Fibroblast of the conjunctiva (primary cell): Measurements from ENCODE around the gene FNDC3B.

Experiments used
- DNase-seq: peaks from one replicate; pipeline ENCODE4 v3.0.0-alpha.2; 2010; ENCODE audit warnings: low read depth

FNDC3B gene

GRCh38 chr3:172371544-172371943, 332.2 kb downstream of the FNDC3B start:
- DNase-seq: no peak

- no peak for DNase-seq
Measured at GRCh38 chr3:172372895-172373294, 333.5 kb downstream of the FNDC3B start.

GRCh38 chr3:172373912-172374311, 334.5 kb downstream of the FNDC3B start:
- DNase-seq: no peak

DNA sequence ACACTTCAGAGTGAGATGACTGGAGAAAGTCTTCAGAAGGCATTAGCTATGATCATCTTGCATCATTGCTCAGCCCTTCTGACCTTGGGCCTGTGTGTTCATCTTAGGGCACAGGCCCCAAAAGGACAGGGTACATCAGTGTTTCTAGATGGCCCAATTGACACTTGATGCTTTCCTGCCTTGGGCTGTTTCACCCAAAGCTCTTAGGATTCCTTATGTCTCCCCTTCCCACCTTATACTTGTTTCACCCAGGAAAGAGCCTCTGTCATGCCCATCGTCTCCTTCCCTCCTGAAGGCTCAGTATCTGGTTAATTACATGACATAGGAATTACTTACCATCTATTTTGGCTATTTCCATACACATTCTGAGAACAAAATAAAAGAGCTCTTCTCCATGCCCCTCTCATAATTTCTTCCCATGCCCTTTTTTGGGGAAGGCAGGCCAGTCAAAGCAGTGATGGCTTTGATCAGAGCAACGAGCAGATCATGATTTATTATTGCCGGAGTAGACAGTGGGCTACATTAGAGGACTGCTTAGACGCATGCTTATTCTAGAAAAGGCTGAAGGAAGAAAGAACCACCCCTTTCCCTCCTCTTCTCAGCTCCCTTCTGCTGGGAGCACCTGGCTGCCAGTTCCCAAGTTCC, 335.9 kb downstream of the FNDC3B start:
- no peak for DNase-seq

- no peak for DNase-seq
Measured at GRCh38 chr3:172376402-172376801, 337.0 kb downstream of the FNDC3B start.

- DNase-seq: no peak
Measured at GRCh38 chr3:172376881-172377280, 337.5 kb downstream of the FNDC3B start.

DNA sequence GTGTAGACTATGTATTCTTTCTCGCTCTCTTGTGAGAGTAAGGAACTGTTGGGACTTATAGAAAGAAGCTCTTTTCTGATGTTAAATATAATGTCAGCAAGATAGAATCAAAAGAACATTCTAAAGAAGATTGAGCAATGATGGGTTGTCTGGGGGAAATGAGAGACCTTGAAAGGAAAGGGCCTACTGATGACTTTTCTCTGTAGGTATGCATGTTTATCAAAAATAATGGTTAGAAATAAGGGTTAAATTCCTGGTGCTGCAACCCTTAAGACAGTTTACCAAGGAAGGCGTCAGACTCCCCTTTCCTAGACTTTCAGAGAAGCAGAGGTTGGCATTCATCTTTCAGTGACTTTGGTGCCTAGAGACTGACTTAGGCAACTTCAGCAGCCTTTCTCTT, 339.1 kb downstream of the FNDC3B start:
- no peak for DNase-seq

DNA sequence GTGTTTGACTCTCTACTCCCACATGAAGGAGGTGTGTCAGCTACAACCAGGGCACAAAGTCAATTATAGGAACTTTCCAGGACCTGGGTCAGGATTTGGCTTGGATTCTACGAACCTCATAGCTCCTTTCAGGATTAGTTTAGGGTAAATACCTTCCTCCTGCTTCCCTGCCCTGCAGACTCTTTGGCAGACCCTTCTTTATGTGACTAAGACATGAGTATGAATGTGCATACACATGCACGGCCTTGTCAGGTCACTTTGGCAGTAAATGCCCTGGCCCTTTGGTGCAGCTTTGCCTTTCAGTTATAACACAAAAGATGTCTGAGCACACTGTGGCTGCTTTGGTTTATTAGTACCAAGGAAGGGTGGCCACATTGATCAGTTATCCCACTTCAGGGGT, 340.0 kb downstream of the FNDC3B start:
- DNase-seq: no peak

DNA sequence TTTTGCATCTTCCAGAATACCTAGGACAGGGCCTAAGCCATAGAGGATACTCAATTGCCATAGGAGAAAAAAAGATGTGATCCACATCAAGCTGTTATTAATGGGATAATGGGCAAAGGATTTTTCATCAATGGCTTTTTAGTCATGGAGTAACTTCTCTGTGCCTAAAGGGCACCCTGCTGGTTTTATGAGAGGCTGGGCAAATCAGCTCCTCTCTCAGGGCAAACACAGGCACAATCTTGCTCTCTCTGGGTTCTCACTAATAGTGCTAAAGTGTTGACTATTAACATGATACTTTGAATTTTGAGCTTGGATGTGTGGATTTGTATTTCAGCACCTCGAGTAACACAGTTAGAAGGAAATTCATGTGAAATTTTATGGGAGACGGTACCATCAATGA, 341.3 kb downstream of the FNDC3B start:
- no peak for DNase-seq

DNA sequence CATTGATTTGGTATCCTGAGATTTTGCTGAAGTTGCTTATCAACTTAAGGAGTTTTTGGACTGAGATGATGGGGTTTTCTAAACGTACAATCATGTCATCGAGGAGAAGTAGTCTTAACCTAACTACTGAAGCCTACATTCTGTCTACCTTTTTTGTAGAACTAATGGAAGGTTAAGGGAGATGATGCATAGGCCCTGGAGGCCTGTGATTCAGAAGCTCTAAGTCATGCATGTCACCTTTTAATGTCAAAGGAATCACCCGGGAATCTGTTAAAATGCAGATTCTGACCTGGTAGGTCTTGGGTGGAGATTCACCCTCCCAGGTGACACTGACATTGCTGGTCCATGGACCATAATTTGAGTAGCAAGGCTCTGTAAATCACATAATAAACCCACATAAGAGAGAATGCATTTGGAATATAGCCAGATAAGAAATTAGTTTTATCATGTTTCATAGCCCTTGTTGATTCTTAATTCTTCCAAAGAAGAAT, 344.0 kb downstream of the FNDC3B start:
- no peak for DNase-seq

- DNase-seq: no peak
Measured at GRCh38 chr3:172384836-172385235, 345.5 kb downstream of the FNDC3B start.

DNA sequence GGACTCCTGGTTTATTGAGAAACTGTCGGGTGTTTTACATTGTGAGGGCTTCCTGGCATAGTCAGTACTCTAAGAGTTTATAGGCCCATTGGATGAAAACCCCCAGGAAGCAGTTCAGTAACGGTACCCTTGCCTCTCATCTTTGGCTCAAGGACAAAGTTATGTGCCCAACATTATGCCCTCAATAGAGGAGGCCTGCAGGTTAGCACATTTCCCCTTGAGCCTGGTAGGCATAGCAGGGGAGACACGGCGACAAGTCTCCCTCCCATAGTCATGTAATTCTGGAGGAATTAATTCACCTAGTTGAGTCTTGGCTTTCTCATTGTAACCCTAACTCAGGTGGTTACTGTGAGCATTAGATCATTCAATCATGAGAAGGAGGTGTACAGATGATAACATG, 348.4 kb downstream of the FNDC3B start:
- no peak for DNase-seq

DNA sequence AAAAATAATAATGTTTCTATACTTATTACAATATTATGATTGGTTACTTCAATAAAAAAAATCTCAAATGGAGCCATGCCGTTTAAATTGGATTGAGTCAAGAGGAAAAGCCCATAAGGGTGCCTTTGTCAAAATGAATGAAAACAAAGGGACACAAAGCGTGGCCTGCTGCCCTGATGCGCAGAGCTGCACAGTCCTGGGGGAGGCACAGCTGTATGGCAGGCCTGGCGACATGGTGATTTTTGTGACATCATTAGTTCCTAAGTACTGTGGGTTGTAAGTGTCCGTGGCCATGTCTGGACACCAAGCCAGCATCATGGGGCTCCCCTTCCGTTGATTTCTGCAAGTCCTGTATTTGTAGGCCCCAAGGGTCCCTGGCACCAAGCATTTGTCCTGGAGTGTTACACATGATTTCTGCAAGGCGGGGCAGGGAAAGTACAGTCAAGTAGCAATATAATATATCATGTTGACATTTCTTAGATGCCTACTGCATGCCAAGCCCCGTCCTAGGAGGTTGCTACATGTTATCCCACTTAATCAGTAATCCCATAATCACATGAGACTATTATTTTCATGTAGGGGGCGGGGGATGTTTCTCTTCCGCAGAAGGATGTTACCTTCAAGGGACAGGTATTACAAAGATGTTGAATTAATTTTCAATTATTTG, 349.2 kb downstream of the FNDC3B start:
- no peak for DNase-seq

DNA sequence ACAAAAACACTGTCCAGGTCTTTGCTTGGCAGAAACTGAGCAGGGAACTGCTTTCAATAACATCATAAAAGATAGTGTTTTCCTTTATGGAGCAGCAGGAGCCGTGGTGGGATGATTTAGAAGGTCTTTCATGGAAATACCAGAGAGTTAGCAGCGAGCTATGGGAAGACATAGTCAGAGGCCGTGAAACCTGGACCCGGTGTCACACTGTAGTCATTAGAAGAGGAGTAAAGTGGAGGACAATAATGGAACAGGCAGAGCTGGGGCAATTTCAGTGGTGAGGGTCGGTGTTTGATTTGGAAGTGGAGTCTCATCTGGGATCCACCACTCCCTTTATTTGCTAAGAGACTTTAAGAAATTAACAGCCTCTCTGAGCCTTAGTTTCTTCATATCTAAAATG, 351.4 kb downstream of the FNDC3B start:
- DNase-seq: no peak

DNA sequence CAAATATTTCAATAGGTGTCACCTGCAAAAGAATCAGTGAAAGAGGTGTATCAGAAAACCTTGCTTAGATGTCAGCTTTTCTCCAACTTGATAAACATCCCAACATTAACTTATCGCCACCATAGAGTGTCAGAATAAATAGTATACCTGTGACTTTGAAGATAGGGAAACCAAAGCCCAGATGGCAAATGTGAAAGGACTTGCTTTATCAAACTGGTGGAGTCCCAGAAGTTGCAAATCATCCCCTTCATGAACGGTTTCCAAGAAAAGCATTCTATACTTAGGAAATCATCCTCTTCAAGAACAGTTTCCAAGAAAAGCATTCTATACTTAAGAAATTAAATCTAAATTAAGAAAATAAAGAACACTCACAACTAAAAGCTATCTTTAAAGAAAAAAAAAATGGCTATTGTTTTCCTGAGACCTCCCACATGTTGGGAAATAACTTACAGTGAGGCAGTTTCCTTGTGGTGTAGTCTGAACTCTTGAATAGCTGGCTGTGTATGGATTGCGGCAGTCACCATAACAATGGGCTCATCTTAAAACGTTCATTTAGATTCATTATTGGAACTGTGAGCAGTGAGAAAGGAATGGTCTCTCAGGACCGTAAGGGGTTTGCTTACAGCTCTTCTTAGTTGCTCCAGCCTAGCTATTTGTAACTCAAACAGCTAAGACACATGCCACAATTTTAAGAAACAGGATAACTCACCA, 352.4 kb downstream of the FNDC3B start:
- peak; percentile 38 for DNase-seq

DNA sequence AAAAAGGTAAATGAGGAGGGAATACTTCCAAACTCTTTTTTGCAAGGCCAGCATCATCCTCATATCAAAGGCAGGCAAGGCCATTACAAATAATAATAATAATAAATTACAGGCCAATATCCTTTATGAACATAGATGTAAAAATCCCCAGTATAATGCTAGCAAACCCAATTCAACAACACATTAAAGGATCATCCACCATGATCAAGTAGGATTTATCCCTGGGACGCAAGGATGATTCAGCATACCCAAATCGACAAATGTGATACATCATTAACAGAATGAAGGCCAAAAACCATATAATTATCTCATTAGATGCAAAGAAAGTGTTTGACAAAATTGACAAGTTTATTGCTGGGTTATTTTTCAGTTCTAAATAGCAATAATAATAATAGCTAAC, 355.3 kb downstream of the FNDC3B start:
- DNase-seq: no peak

DNA sequence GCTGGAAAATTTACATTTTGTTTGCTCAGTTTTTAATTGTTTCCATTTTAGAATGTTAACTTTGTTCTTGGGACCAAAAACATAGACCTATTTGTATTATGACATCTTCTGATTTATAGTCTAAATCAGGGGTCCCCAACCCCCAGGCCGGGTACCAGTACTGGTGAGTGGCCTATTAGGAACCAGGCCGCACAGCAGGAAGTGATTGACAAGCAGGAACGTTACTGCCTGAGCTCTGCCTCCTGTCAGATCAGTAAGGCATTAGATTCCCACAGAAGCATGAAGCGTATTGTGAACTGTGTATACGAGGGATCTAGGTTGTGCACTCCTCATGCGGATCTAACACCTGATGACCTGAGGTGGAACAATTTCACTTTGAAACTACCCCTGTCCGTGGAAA, 357.0 kb downstream of the FNDC3B start:
- DNase-seq: no peak

- peak; percentile 22 for DNase-seq
Measured at GRCh38 chr3:172397716-172398405, 358.5 kb downstream of the FNDC3B start.

GRCh38 chr3:172398484-172398883, 359.1 kb downstream of the FNDC3B start:
- no peak for DNase-seq

GRCh38 chr3:172402090-172402489, 362.7 kb downstream of the FNDC3B start:
- DNase-seq: no peak

- no peak for DNase-seq
Measured at GRCh38 chr3:172402892-172403643, 363.7 kb downstream of the FNDC3B start.
